Heart right ventricle (tissue), 16 donors: ENCODE measurements around the gene KCTD1. TPM values are rescaled to one million over a fixed set of nuclear protein-coding genes. Genes with fewer than 3 reads are reported as not detected.

Experiments
- ATAC-seq, 8 donors: fragments of 200-7000 bp; cut with Tn5 transposase; one replicate each; pipeline ENCODE4 v1.9.1; 2020; ENCODE audit warnings: mild to moderate bottlenecking in 8 of 8, moderate library complexity in 8 of 8, moderate number of reproducible peaks in 1 of 8
- DNase-seq, 2 donors: peaks; one replicate each; pipeline ENCODE4 v3.0.0-alpha.2; 2020
- H3K27ac ChIP-seq, 10 donors: fragments of 200-600 bp; sonication (generic) in 2 of 10; one replicate each; pipeline versions ENCODE4 v1.5.0 to v1.8.0; 2020 to 2022; ENCODE audit warnings: mild to moderate bottlenecking in 3 of 10
- H3K27me3 ChIP-seq, 7 donors: fragments of 200-600 bp; one replicate each; pipeline ENCODE4 v1.8.0; 2021 to 2022; ENCODE audit warnings: mild to moderate bottlenecking in 2 of 7
- H3K36me3 ChIP-seq, 9 donors: fragments of 200-600 bp; sonication (generic) in 1 of 9; one replicate each; pipeline versions ENCODE4 v1.5.0 to v1.8.0; 2020 to 2022; ENCODE audit warnings: mild to moderate bottlenecking in 2 of 9
- H3K4me1 ChIP-seq, 9 donors: fragments of 200-600 bp; sonication (generic) in 1 of 9; one replicate each; pipeline versions ENCODE4 v1.5.0 to v1.8.0; 2020 to 2022; ENCODE audit warnings: mild to moderate bottlenecking in 4 of 9
- H3K4me3 ChIP-seq, 10 donors: fragments of 200-600 bp; sonication (generic) in 2 of 10; one replicate each; pipeline versions ENCODE4 v1.5.0 to v1.8.0; 2020 to 2022; ENCODE audit warnings: mild to moderate bottlenecking in 7 of 10, moderate library complexity in 2 of 10
- H3K9me3 ChIP-seq, 11 donors: fragments of 200-600 bp in 10 of 11; sonication (generic) in 2 of 11; one replicate each; pipeline versions ENCODE4 v1.5.0 to v1.8.0; 2013 to 2022; ENCODE audit warnings: mild to moderate bottlenecking in 2 of 11, control low read depth in 1 of 11, moderate library complexity in 1 of 11
- WGBS, 2 donors: extraction: QIAGEN DNeasy Blood & Tissue Kit; methylation state at CpG; one replicate each; pipeline ENCODE4 v1.1.7; 2013; ENCODE audit warnings: inconsistent platforms in 1 of 2; 5-methylcytosine and 5-hydroxymethylcytosine counted together
- intact Hi-C, 10 donors: fragments of 100-400 bp; cut with DNase I; formaldehyde crosslinking; loops; one replicate each; pipeline versions ENCODE4 v1.11.1 to v1.14.2; 2022
- polyA plus RNA-seq, 2 donors: library from polyadenylated mRNA; stranded (reverse); fragments of 200-250 nt; gene quantifications; one replicate each; pipeline ENCODE4 v1.2.3, GENCODE V29; 2013
- total RNA-seq, 10 donors: library from RNA; stranded (reverse); fragmentation: NEBNext Ultra II Directional in 3 of 10; extraction: Animal tissue kit (Norgen Biotek cat#: 25700) in 3 of 10; gene quantifications; one replicate each; pipeline versions ENCODE4 v1.2.1 to v1.2.4, GENCODE V29; 2021 to 2023
- TF ChIP-seq, protein P1 (sequence below), 9 donors: fragments of 200-600 bp; sonication (generic) in 2 of 9; IDR thresholded peaks; one replicate each; pipeline versions ENCODE4 v1.5.0 to v1.8.0; 2021 to 2022; ENCODE audit warnings: antibody characterized with exemption in 9 of 9, mild to moderate bottlenecking in 5 of 9, moderate library complexity in 1 of 9
- donor health status: Arrhythmogenic right ventricular cardiomyopathy.
- donor health status: ischemic (EF 13 %, LVEDD 7.1; RV severe dilation, severe dysfunction).
- donor health status: healthy with polysubstance abuse.
- donor health status: DM: no; HTN: yes; CAD: no.
- donor health status: DM: no; HTN: no; CAD: no.
- donor health status: ischemic (EF 25% LVEDD 6.9; RV normal size, moderate dysfunction).
- donor health status: ischemic (EF 25% LVEDD 5.7; RV mildly dilated, moderate dysfunction).
- donor health status: healthy.
- donor health status: DM: yes; HTN: yes; CAD: no.
- donor health status: Ischemic cardiomyopathy.
- donor health status: ischemic (EF 35%, LVEDD 5.7; RV mildly dilated, moderate dysfunction).
- donor health status: nonischemic (EF 11% LVEDD 7.7; RV severe dilation, severe dysfunction).
- donor health status: DM: yes; HTN: yes; CAD: no.
- donor health status: PGD.
- donor health status: ischemic (EF 29% LVEDD 5.4; RV normal size, mild dysfunction).
- donor health status: nonischemic (EF 23%, LVEDD 6.1; RV moderate dilation, normal function).

KCTD1 gene
- total and polyA plus RNA-seq, 12 donors = 7.5 to 16.7 (median 10.7) TPM

DNA sequence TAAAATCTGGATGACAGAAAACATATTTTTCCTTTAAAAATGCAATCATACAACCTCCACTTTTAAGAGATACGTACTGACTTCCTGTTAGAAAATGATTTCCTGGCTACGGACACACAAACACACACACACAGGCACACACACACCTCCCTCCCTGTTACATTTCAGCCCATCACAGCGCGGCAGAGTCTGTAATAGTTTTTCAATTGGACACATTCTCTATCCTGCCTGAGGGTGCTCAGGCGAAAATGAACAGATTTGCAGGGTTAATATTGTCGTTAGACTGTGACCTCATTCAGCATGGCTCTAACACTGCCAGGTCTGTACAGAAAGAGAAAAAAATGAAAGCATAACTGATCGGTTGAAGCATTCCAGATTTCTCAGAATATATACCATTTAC is 45.0 kb downstream of the KCTD1 start:
- WGBS, 2 donors = 49 to 55% methylated on average over 7 of the region's 7 CpGs
- H3K9me3 ChIP-seq = no peaks in the 10 kb centered on the region
- no peaks in the 10 kb centered on the region for H3K4me1 ChIP-seq
- intact Hi-C loops = no loop called here
- no peak for ATAC-seq
- no peak for DNase-seq
- no peak overlapping the region for H3K27ac ChIP-seq
- H3K4me3 ChIP-seq = no peak overlapping the region
- H3K27me3 ChIP-seq = no peaks in the 10 kb centered on the region
- TF ChIP-seq, protein P1, sequence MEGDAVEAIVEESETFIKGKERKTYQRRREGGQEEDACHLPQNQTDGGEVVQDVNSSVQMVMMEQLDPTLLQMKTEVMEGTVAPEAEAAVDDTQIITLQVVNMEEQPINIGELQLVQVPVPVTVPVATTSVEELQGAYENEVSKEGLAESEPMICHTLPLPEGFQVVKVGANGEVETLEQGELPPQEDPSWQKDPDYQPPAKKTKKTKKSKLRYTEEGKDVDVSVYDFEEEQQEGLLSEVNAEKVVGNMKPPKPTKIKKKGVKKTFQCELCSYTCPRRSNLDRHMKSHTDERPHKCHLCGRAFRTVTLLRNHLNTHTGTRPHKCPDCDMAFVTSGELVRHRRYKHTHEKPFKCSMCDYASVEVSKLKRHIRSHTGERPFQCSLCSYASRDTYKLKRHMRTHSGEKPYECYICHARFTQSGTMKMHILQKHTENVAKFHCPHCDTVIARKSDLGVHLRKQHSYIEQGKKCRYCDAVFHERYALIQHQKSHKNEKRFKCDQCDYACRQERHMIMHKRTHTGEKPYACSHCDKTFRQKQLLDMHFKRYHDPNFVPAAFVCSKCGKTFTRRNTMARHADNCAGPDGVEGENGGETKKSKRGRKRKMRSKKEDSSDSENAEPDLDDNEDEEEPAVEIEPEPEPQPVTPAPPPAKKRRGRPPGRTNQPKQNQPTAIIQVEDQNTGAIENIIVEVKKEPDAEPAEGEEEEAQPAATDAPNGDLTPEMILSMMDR (IDR thresholded peaks at IDR 0.05) = no peak
- peaks cover 0 to 24% (median 0%) of the 10 kb centered on the region in 9 donors for H3K36me3 ChIP-seq

GRCh38 chr18:26502823-26503222 is 45.5 kb downstream of the KCTD1 start:
- no peak overlapping the region for H3K27ac ChIP-seq
- WGBS, 2 donors = 80 to 84% methylated on average over 4 of the region's 4 CpGs
- no peak for DNase-seq
- TF ChIP-seq, protein P1 (IDR thresholded peaks at IDR 0.05) = no peak
- intact Hi-C loops = no loop called here
- no peaks in the 10 kb centered on the region for H3K9me3 ChIP-seq
- H3K27me3 ChIP-seq = no peaks in the 10 kb centered on the region
- H3K36me3 ChIP-seq = peaks cover 0 to 24% (median 0%) of the 10 kb centered on the region in 9 donors
- no peaks in the 10 kb centered on the region for H3K4me1 ChIP-seq
- H3K4me3 ChIP-seq = no peak overlapping the region
- no peak for ATAC-seq

DNA sequence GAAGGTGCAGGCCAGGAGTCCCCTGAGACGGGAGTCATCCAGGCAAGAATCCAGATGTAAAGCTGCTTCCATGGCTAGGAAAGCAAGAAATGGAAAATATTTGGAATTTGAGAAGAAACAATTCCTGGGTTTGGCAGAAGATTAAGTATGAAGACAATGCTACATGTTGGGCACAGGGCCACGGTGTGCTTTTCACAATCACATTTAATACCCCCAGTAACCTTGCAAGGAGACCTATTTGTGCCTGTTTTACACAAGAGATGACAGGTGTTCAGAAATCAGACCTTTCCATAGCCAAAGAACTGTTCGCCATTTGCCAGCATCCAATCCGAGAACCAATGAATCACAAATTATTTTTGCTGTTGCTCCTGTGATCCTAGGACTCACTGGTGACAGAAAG is 50.5 kb downstream of the KCTD1 start:
- no peak overlapping the region for H3K4me3 ChIP-seq
- ATAC-seq = no peak
- intact Hi-C loops = no loop called here

GRCh38 chr18:26496528-26496927 is 51.8 kb downstream of the KCTD1 start:
- Histone ChIP-seq H3K4me3 (no peak overlapping the region), H3K36me3 (peaks cover 0 to 29% (median 0%) of the 10 kb centered on the region in 9 donors), H3K9me3 (no peaks in the 10 kb centered on the region), H3K4me1 (no peaks in the 10 kb centered on the region), H3K27ac (no peak overlapping the region), H3K27me3 (no peaks in the 10 kb centered on the region)
- intact Hi-C loops = no loop called here
- DNase-seq (no peak), ATAC-seq (no peak)
- WGBS, 2 donors = 94 to 95% methylated on average over 1 of the region's 1 CpG
- TF ChIP-seq, protein P1 (IDR thresholded peaks at IDR 0.05) = no peak

More for the DNA sequence above, 50.5 kb downstream of the KCTD1 start:
- Histone ChIP-seq H3K27ac (no peak overlapping the region), H3K4me1 (no peaks in the 10 kb centered on the region), H3K9me3 (no peaks in the 10 kb centered on the region), H3K36me3 (peaks cover 0 to 29% (median 0%) of the 10 kb centered on the region in 9 donors), H3K27me3 (no peaks in the 10 kb centered on the region)
- TF ChIP-seq, protein P1 (IDR thresholded peaks at IDR 0.05) = no peak
- WGBS, 2 donors = 92 to 94% methylated on average over 4 of the region's 4 CpGs
- no peak for DNase-seq
